ENCODE data around the gene CENPT. TPM values are rescaled to one million over a fixed set of nuclear protein-coding genes. Genes with fewer than 3 reads are reported as not detected.

CENPT gene
- total and polyA plus RNA-seq, 2 of the 8 experiments (the other 6 are each of a cell fraction or from before 2014, with no cell fraction given), result 42.4 to 53.4 TPM

GRCh38 chr16:67878232-67878631 lies 30.7 kb upstream of the CENPT start:
- Histone ChIP-seq H2AFZ (ENCODE audit: low read length) (no peak overlapping the region), H3K56ac (replicated peaks; ENCODE audit: insufficient read length, low read depth, low read length) (no peak overlapping the region), H2BK5ac (ENCODE audit: low read depth, low read length) (no peak overlapping the region), H3K4me2 (ENCODE audit: insufficient read depth in 1 of 2, low read depth in 2 of 2, low read length in 2 of 2) (no peak overlapping the region), H3K14ac (ENCODE audit: insufficient read length) (no peak overlapping the region), H3K9ac (replicated peaks in 1 of 4; ENCODE audit: extremely low read depth in 1 of 4, low read depth in 3 of 4, low read length in 3 of 4) (no peak overlapping the region), H2AK5ac (ENCODE audit: low read depth, low read length) (no peak overlapping the region), H3K79me1 (ENCODE audit: low read depth, low read length) (peaks cover 13% of the 10 kb centered on the region), H3K4ac (replicated peaks; ENCODE audit: insufficient read length, low read depth, low read length) (no peak overlapping the region), H3K36me3 (ENCODE audit: control insufficient read depth in 2 of 4, insufficient read depth in 4 of 4, low read length in 3 of 4) (peaks cover 31 to 57% (median 48%) of the 10 kb centered on the region in 4 experiments), H3K27me3 (replicated peaks in 1 of 4; ENCODE audit: control insufficient read depth in 3 of 4, extremely low read depth in 1 of 4, insufficient read depth in 3 of 4, low read length in 3 of 4) (no peaks in the 10 kb centered on the region), H2BK20ac (ENCODE audit: low read length) (no peak overlapping the region), H3K4me3 (ENCODE audit: extremely low read depth in 1 of 4, insufficient read depth in 2 of 4, low read depth in 3 of 4, low read length in 4 of 4) (no peak overlapping the region), H3K23ac (ENCODE audit: insufficient read length) (no peak overlapping the region), H2BK120ac (replicated peaks; ENCODE audit: low read depth, low read length) (no peak overlapping the region), H3K79me2 (ENCODE audit: control insufficient read depth in 1 of 2, insufficient read depth in 2 of 2, low read length in 2 of 2) (peaks cover 3 to 29% of the 10 kb centered on the region in 2 experiments; a peak in 3 of 4 replicates), H3K23me2 (ENCODE audit: low read depth, low read length) (no peaks in the 10 kb centered on the region; the same call in 1 of the 2 replicates), H2BK12ac (ENCODE audit: low read depth, low read length) (no peak overlapping the region), H2BK15ac (ENCODE audit: low read length) (no peak overlapping the region), H3K18ac (ENCODE audit: extremely low read depth, low read length) (no peak overlapping the region), H4K20me1 (replicated peaks in 1 of 2; ENCODE audit: control insufficient read depth in 1 of 2, insufficient read depth in 2 of 2, low read length in 2 of 2) (peaks cover 10 to 20% of the 10 kb centered on the region in 2 experiments), H4K5ac (ENCODE audit: insufficient read length, low read depth, low read length) (no peak overlapping the region), H3K4me1 (replicated peaks in 1 of 4; ENCODE audit: control insufficient read depth in 3 of 4, insufficient read depth in 4 of 4, low read length in 3 of 4) (peaks cover 0 to 7% (median 3%) of the 10 kb centered on the region in 4 experiments; a peak in 3 of 7 replicates), H4K91ac (replicated peaks; ENCODE audit: insufficient read length, low read length) (no peak overlapping the region), H3K9me3 (ENCODE audit: insufficient read depth in 2 of 2, low read depth in 1 of 2, low read length in 1 of 2) (no peaks in the 10 kb centered on the region), H3K27ac (ENCODE audit: low read depth, low read length) (no peak overlapping the region), H4K8ac (ENCODE audit: extremely low read depth, insufficient read depth, low read length) (no peak overlapping the region)
- FAIRE-seq (no peak), DNase-seq (ENCODE audit: low read depth in 1 of 2, low spot score in 2 of 2) (no peak)
- ChIA-PET CTCF (ENCODE audit: partially characterized antibody) (interaction anchor here (0.8 to 21.8 kb wide), 7 partner anchors 13 to 64 kb away, joined by 3 to 623 read pairs (median 4); partner anchors contain the start of genes CTRL, LCAT and PSMB10), POLR2A (ENCODE audit: partially characterized antibody) (interaction anchor here (0.9 to 1.4 kb wide), 3 partner anchors 11 to 51 kb away, joined by 3 read pairs; no protein-coding TSS in a partner anchor)
- 94% methylated on average over 6 of the region's 6 CpGs; no CpG with 5 or more reads in 1 of the 2 experiments for WGBS, 2 experiments (ENCODE audit: extremely low coverage in 1 of 2, insufficient coverage in 1 of 2, insufficient read length in 1 of 2, insufficient replicate concordance in 2 of 2, low coverage in 1 of 2, low lambda C conversion rate in 2 of 2, missing lambda C conversion rate in 1 of 2)
- TF ChIP-seq POLR2AphosphoS5 (IDR thresholded peaks at IDR 0.05; ENCODE audit: low read depth, low read length) (no peak), SP1 (IDR thresholded peaks at IDR 0.05; ENCODE audit: low read depth, low read length) (no peak), TBP (IDR thresholded peaks at IDR 0.05; ENCODE audit: low read depth, low read length) (no peak), JUND (IDR thresholded peaks at IDR 0.05; ENCODE audit: low read length) (no peak), GTF2F1 (IDR thresholded peaks at IDR 0.05; ENCODE audit: borderline replicate concordance, low read depth, low read length) (no peak), NRF1 (IDR thresholded peaks at IDR 0.05; ENCODE audit: low read depth, low read length) (no peak), SP2 (IDR thresholded peaks at IDR 0.05; ENCODE audit: low read length) (no peak), E2F6 (IDR thresholded peaks at IDR 0.05) (no peak), RNF2 (IDR thresholded peaks at IDR 0.05; ENCODE audit: borderline replicate concordance, low read depth, low read length, missing control alignments, poor library complexity, severe bottlenecking) (no peak), RAD21 (IDR thresholded peaks at IDR 0.05 in 1 of 2, conservative IDR thresholded peaks at IDR 0.05 in 1 of 2; ENCODE audit: low read depth in 2 of 2, low read length in 2 of 2) (no peak), CBX8 (IDR thresholded peaks at IDR 0.05; ENCODE audit: borderline replicate concordance, low read depth, low read length) (no peak)
